T-helper 17 cell (primary cell): ENCODE results near the gene RCAN1. TPM values are rescaled to one million over a fixed set of nuclear protein-coding genes. Genes with fewer than 3 reads are reported as not detected.

ENCODE experiments used
- ATAC-seq: fragments of 150-1000 bp; cut with Tn5 transposase; 2 replicates; pipeline ENCODE4 v1.10.0; 2021; ENCODE audit warnings: mild to moderate bottlenecking, moderate library complexity
- DNase-seq, 3 donors: peaks; one replicate each; pipeline versions ENCODE4 v3.0.0 to v3.0.0-alpha.2; 2020 to 2021
- H3K9me3 ChIP-seq: one replicate; pipeline ENCODE4 v1.7.0; 2013; ENCODE audit warnings: low read length, mild to moderate bottlenecking; ENCODE audit not compliant: control insufficient read depth, poor library complexity, severe bottlenecking
- H3K27ac Mint-ChIP-seq: one replicate; pipeline ENCODE4 v1.8.0; 2022; ENCODE audit warnings: mild to moderate bottlenecking, moderate library complexity, mixed read lengths
- H3K27me3 Mint-ChIP-seq: one replicate; pipeline ENCODE4 v1.8.0; 2022; ENCODE audit warnings: mixed read lengths
- H3K36me3 Mint-ChIP-seq: one replicate; pipeline ENCODE4 v1.8.0; 2022; ENCODE audit warnings: low read depth, mixed read lengths
- H3K4me1 Mint-ChIP-seq: one replicate; pipeline ENCODE4 v1.8.0; 2022; ENCODE audit warnings: mild to moderate bottlenecking, mixed read lengths
- H3K4me3 Mint-ChIP-seq: one replicate; pipeline ENCODE4 v1.8.0; 2022; ENCODE audit warnings: mild to moderate bottlenecking, moderate library complexity, mixed read lengths
- total RNA-seq, 4 donors: library from RNA in 2 of 4; stranded (reverse) in 2 of 4; gene quantifications; one replicate each; pipeline ENCODE4 v1.2.3 and lab custom pipeline; 2022 to 2026

The RCAN1 gene
- 1 to 10 TPM; 3.0 to 3.2 TPM for total RNA-seq
- 4.7 to 13.7 reads per million in 2 donors for total RNA-seq (lab: John Stamatoyannopoulos, UW)

DNA sequence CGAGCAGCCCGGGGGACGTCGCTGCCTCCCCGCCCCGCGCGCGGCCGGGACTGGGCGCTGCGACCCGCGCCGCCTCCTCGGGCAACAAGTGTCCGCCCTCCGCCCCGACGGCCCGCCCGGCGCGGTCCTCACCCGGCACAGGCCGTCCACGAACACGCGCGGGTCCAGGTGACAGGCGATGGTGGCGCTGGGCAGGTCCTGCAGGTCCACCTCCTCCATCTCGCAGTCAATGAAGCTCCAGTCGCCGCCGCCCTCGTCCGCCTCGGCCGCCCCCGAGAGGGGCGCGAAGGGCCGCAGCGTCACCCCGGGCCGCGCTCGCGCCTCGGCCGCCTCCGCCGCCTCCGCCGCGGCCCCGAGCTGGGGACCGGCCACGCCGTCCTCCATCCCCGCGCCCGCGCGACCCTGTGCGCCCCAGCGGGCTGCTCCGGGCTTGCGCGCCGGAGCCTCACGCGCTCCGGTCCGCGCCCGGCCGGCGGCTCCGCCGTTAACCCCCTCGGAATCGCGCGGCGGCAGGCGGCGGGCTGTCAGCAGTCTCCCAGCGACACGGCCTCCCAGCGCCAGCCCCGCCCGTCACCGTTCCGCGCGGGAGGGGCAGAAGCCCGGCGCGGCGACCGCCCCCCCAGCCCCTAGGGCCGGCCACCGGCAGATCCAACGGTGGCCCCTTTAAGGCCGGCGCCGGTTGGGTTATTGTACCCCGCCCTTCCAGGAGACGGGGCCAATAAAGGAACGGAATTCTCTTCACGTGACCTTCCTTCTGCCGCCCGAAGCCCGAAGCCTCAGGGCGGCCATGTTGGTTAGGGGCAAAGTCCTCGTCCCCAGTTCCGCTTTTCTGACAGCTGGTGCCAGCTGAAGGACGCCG, at the start of gene RCAN1:
Gene RCAN1, minus strand, starts transcription at position 486 of the 859 bp plus-strand sequence. Its CDS starts 102 bp downstream, at position 384.
- Mint-ChIP-seq H3K4me3 (peak within 1 kb of the TSS; percentile 90), H3K27ac (peak within 1 kb of the TSS; percentile 53), H3K4me1 (peaks cover 22% of the 10 kb centered on the region), H3K27me3 (peaks cover 14% of the 10 kb centered on the region), H3K36me3 (no peaks in the 10 kb centered on the region)
- DNase-seq: peak; percentile 73 to 79 (median 76)
- ATAC-seq: peak; percentile 98
- H3K9me3 ChIP-seq: no peaks in the 10 kb centered on the region

DNA sequence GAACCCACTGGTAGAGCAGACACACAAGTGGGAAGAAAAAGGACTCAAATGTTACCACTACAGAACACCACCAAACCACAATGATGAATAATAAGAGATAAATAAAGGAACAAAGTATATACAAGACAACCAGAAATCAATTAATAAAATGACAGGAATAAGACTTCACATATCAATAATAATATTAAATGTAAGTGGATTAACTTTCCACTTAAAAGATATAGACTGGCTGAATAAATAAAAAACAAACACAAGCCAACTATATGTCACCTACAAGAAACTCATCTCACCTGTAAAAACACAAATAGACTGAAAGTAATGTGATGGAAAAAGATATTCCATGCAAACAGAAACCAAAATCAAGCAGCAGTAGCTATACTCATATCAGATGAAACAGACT, 46.9 kb upstream of the RCAN1 start:
- no peak overlapping the region for H3K27ac Mint-ChIP-seq
- no peak for ATAC-seq
- H3K4me1 Mint-ChIP-seq: no peaks in the 10 kb centered on the region
- no peak for DNase-seq
- H3K4me3 Mint-ChIP-seq: no peak overlapping the region
- H3K9me3 ChIP-seq: peaks cover 3% of the 10 kb centered on the region
- H3K27me3 Mint-ChIP-seq: peaks cover 18% of the 10 kb centered on the region
- no peaks in the 10 kb centered on the region for H3K36me3 Mint-ChIP-seq

- ATAC-seq (no peak), DNase-seq (no peak)
- Mint-ChIP-seq H3K36me3 (no peaks in the 10 kb centered on the region), H3K27me3 (peaks cover 45% of the 10 kb centered on the region), H3K4me1 (peaks cover 3% of the 10 kb centered on the region), H3K27ac (no peak overlapping the region), H3K4me3 (no peak overlapping the region)
- peaks cover 4% of the 10 kb centered on the region for H3K9me3 ChIP-seq
These were observed 38.6 kb upstream of the RCAN1 start for GRCh38 chr21:34653522-34653921.

DNA sequence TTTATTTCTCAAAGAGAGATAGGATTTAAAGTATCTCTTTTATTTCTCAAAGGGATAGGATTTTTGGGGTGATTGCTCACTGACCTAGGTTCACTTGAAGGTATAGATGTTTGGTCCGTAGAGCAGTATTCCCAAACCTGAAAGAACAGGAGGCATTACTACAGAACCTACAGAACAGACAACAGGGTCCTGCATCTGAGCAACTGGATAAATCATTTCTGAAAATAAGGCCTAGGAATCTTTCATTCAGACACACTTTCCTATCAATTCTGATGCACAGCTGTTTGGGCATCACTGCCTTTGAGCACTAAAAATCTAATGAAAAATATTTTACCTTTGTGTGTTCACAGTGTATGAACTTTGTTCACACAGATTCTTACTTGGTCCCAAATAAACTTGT, 36.7 kb upstream of the RCAN1 start:
- Mint-ChIP-seq H3K36me3 (peaks cover 3% of the 10 kb centered on the region), H3K27me3 (peaks cover 52% of the 10 kb centered on the region), H3K4me1 (peaks cover 3% of the 10 kb centered on the region), H3K27ac (no peak overlapping the region), H3K4me3 (no peak overlapping the region)
- DNase-seq: no peak
- H3K9me3 ChIP-seq: peaks cover 4% of the 10 kb centered on the region
- ATAC-seq: no peak

- H3K27ac Mint-ChIP-seq: no peak overlapping the region
- peaks cover 3% of the 10 kb centered on the region for H3K4me1 Mint-ChIP-seq
- peaks cover 49% of the 10 kb centered on the region for H3K27me3 Mint-ChIP-seq
- H3K9me3 ChIP-seq: peaks cover 4% of the 10 kb centered on the region
- no peak overlapping the region for H3K4me3 Mint-ChIP-seq
- DNase-seq: no peak
- peaks cover 3% of the 10 kb centered on the region for H3K36me3 Mint-ChIP-seq
- no peak for ATAC-seq
These were observed 36.0 kb upstream of the RCAN1 start for GRCh38 chr21:34650861-34651431.

DNA sequence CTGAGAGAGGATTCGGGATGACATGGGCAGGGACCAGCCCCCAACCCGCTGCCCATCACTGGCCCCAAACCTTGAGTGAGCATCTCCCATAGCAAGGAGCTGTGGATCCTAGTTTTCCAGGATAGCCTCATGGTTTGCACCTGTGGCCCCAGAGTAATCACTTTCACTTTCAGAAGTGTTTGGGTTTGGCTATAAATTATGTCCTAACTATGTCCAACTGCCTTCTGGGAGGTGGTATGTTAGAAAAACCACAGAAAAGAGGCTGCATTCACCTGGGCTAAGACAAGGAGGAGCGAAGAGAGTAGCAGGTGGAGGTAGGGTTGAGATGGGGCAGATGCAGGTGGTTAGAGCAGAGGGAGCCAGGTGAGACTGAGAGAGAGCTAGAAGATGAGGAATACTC, 34.5 kb upstream of the RCAN1 start:
- peaks cover 3% of the 10 kb centered on the region for H3K36me3 Mint-ChIP-seq
- DNase-seq (no peak), ATAC-seq (no peak)
- no peak overlapping the region for H3K27ac Mint-ChIP-seq
- H3K9me3 ChIP-seq: peaks cover 4% of the 10 kb centered on the region
- H3K4me1 Mint-ChIP-seq: peaks cover 3% of the 10 kb centered on the region
- H3K4me3 Mint-ChIP-seq: no peak overlapping the region
- peaks cover 45% of the 10 kb centered on the region for H3K27me3 Mint-ChIP-seq

DNA sequence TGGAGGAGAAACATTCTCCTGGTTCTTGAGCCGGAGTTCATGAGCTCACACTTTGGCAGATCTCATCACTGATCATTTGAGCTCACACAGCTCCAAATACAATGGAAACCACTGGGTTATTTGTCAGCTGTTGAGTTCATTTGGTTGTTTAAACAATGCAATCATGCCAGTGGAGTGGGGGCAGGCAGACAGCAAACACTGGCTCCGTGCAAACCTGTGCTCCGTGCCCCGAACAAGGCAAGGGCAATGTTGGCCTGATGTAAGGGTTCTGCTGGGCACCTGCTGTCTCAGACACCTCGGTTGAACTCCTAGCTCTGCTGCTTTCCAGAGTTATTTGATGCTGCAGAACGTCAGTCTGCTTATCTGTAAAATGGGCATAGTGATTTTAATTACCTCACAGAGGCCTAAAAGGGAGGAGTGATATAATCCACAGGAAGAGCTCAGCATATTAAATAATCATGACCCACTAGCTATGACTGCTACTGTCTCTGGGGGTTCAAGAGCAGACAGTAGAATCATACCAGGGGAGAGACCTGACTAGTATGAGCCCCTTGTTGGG, 33.9 kb upstream of the RCAN1 start:
- Mint-ChIP-seq H3K4me1 (peaks cover 3% of the 10 kb centered on the region), H3K27ac (no peak overlapping the region), H3K27me3 (peaks cover 39% of the 10 kb centered on the region), H3K36me3 (peaks cover 3% of the 10 kb centered on the region), H3K4me3 (no peak overlapping the region)
- ATAC-seq (no peak), DNase-seq (no peak)
- H3K9me3 ChIP-seq: peaks cover 4% of the 10 kb centered on the region

- Mint-ChIP-seq H3K27ac (no peak overlapping the region), H3K4me1 (peaks cover 3% of the 10 kb centered on the region), H3K4me3 (no peak overlapping the region), H3K36me3 (peaks cover 3% of the 10 kb centered on the region), H3K27me3 (peaks cover 30% of the 10 kb centered on the region)
- H3K9me3 ChIP-seq: peaks cover 4% of the 10 kb centered on the region
- no peak for ATAC-seq
- no peak for DNase-seq
These were observed 32.6 kb upstream of the RCAN1 start for GRCh38 chr21:34647555-34647954.

DNA sequence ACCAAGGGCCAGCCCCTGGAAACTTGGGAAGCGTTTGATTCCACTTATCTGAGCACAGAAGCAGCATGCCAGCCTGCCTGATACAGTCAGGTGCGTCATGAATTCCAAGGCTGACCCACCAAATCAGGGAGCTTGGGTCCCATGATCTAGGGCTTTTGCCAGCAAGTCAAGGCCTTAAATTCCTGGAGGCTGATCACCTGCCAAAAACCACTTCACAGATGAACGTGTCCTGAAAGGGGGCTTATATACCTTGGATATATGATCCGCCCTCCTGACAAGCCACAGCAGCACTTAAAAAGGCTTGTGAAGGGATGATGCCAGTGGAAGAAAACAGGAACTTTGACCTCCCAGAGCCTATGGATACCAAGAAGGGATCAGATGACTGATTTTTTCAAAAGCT, 29.9 kb upstream of the RCAN1 start:
- H3K27ac Mint-ChIP-seq: no peak overlapping the region
- H3K36me3 Mint-ChIP-seq: peaks cover 3% of the 10 kb centered on the region
- no peak for DNase-seq
- H3K27me3 Mint-ChIP-seq: peaks cover 26% of the 10 kb centered on the region
- H3K9me3 ChIP-seq: no peaks in the 10 kb centered on the region
- ATAC-seq: no peak
- peaks cover 13% of the 10 kb centered on the region for H3K4me1 Mint-ChIP-seq
- H3K4me3 Mint-ChIP-seq: no peak overlapping the region

- no peak overlapping the region for H3K27ac Mint-ChIP-seq
- peaks cover 2% of the 10 kb centered on the region for H3K36me3 Mint-ChIP-seq
- peaks cover 11% of the 10 kb centered on the region for H3K4me1 Mint-ChIP-seq
- H3K9me3 ChIP-seq: no peaks in the 10 kb centered on the region
- ATAC-seq: no peak
- H3K4me3 Mint-ChIP-seq: no peak overlapping the region
- DNase-seq: no peak
- peaks cover 4% of the 10 kb centered on the region for H3K27me3 Mint-ChIP-seq
These were observed 27.5 kb upstream of the RCAN1 start for GRCh38 chr21:34642211-34643075.

DNA sequence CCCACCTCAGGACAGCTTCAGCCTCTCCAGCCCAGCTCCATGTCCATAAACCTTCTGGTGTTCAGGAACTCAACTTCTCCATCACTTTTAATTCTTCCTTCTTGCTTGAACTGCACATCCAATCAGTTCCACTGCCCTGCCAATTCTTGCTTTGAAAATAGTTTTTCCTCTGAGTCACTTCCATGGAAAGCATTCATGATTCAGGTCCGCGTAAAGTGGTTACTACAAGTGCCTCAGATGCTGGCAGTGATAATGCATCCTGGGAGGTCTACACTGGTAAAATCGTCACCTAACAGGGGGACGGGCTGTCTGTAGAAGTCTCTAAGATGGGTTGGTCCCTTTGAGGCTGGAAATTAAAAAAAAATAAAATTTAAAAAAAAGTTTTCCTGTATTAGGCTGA, 25.9 kb upstream of the RCAN1 start:
- no peak for DNase-seq
- peak overlapping the region; percentile 85 for H3K4me3 Mint-ChIP-seq
- peaks cover 4% of the 10 kb centered on the region for H3K27me3 Mint-ChIP-seq
- H3K27ac Mint-ChIP-seq: peak overlapping the region; percentile 68
- peaks cover 11% of the 10 kb centered on the region for H3K4me1 Mint-ChIP-seq
- H3K9me3 ChIP-seq: no peaks in the 10 kb centered on the region
- no peaks in the 10 kb centered on the region for H3K36me3 Mint-ChIP-seq
- no peak for ATAC-seq

DNA sequence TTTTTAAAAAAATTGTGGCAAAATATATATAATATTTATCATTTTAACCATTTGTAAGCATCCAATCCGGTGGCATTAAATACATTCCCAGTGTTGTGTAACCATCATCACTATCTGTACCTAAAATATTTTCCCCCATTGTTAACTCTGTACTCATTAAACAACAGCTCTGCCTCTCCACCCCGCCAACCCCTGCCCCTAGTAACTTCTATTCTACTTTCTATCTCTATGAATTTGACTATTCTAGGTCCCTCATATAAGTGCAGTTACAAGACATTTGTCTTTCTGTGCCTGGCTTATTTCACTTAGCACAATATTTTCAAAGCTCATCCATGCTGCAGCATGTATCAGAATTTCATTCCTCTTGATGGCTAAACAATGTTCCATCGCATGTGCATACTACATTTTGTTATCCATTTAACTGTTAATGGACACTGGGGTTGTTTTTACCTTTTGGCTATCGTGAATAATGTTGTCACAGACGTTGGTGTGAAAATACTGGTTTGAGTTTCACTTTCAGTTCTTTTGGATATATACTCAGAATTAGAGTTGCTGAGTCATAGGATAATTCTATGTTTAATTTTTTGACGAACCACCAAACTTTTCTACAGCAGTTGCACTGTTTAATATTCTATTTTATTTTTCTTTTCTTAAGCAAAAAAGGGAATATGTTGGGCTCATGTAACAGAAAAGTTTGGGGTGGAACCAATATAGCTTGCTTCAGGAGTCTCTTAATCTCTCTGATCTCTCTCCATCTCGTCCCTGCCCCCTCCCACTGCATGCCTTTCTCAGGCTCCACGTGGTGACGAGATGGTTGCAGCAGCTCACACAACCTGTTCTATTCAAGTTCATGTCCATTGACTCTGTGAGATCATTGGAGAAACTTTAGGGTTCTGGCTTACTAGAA, 25.2 kb upstream of the RCAN1 start:
- H3K4me1 Mint-ChIP-seq: peaks cover 11% of the 10 kb centered on the region
- peak; percentile 51 for ATAC-seq

More for the DNA sequence above, 25.2 kb upstream of the RCAN1 start:
- peaks cover 4% of the 10 kb centered on the region for H3K27me3 Mint-ChIP-seq
- no peaks in the 10 kb centered on the region for H3K9me3 ChIP-seq
- H3K27ac Mint-ChIP-seq: peak overlapping the region; percentile 68
- DNase-seq: no peak
- peak overlapping the region; percentile 85 for H3K4me3 Mint-ChIP-seq
- no peaks in the 10 kb centered on the region for H3K36me3 Mint-ChIP-seq
